Upper lobe of right lung (tissue), 1 donor: Measurements from ENCODE around the gene CECR2. TPM values are rescaled to one million over a fixed set of nuclear protein-coding genes. Genes with fewer than 3 reads are reported as not detected.

Experiments
- ATAC-seq: fragments of 200-7000 bp; cut with Tn5 transposase; one replicate; pipeline ENCODE4 v1.9.1; 2020; ENCODE audit warnings: mild to moderate bottlenecking, moderate library complexity
- DNase-seq: peaks from one replicate; pipeline ENCODE4 v3.0.0-alpha.2; 2020
- H3K27ac ChIP-seq: fragments of 200-600 bp; one replicate; pipeline ENCODE4 v1.8.0; 2022
- H3K27me3 ChIP-seq: fragments of 200-600 bp; one replicate; pipeline ENCODE4 v1.8.0; 2022; ENCODE audit warnings: mild to moderate bottlenecking
- H3K36me3 ChIP-seq: fragments of 200-600 bp; one replicate; pipeline ENCODE4 v1.8.0; 2022
- H3K4me1 ChIP-seq: fragments of 200-600 bp; one replicate; pipeline ENCODE4 v1.8.0; 2022
- H3K4me3 ChIP-seq: fragments of 200-600 bp; one replicate; pipeline ENCODE4 v1.8.0; 2022; ENCODE audit warnings: mild to moderate bottlenecking
- H3K9me3 ChIP-seq: fragments of 200-600 bp; one replicate; pipeline ENCODE4 v1.8.0; 2022
- CTCF ChIP-seq: fragments of 200-600 bp; IDR thresholded peaks from one replicate; pipeline ENCODE4 v1.8.0; 2022; ENCODE audit warnings: antibody characterized with exemption
- intact Hi-C: fragments of 100-400 bp; cut with DNase I; formaldehyde crosslinking; loops from one replicate; pipeline ENCODE4 v1.11.0; 2022
- total RNA-seq: library from RNA; stranded (reverse); fragmentation: NEBNext Ultra II Directional; extraction: Animal tissue kit (Norgen Biotek cat#: 25700); gene quantifications from one replicate; pipeline ENCODE4 v1.2.1, GENCODE V29; 2021
- donor health status: DM: no; HTN: yes; CAD: no; lungs with severe emphysema.

Gene CECR2
- total RNA-seq, 1 donor from 2014 or later: 7.2 TPM

- ATAC-seq: peak; percentile 75
- TF ChIP-seq CTCF: no peak
- Histone ChIP-seq H3K27ac (no peak overlapping the region), H3K9me3 (no peaks in the 10 kb centered on the region), H3K4me3 (no peak overlapping the region), H3K27me3 (no peaks in the 10 kb centered on the region), H3K36me3 (no peaks in the 10 kb centered on the region), H3K4me1 (no peaks in the 10 kb centered on the region)
- DNase-seq: no peak
- intact Hi-C loops: no loop called here
These were observed 12.1 kb downstream of the CECR2 start for GRCh38 chr22:17381192-17381913.

- intact Hi-C loops: no loop called here
- no peak for TF ChIP-seq CTCF
- DNase-seq: no peak
- no peak overlapping the region for H3K4me3 ChIP-seq
- H3K9me3 ChIP-seq: no peaks in the 10 kb centered on the region
- no peaks in the 10 kb centered on the region for H3K4me1 ChIP-seq
- no peak overlapping the region for H3K27ac ChIP-seq
- no peaks in the 10 kb centered on the region for H3K36me3 ChIP-seq
- no peak for ATAC-seq
- no peaks in the 10 kb centered on the region for H3K27me3 ChIP-seq
These were observed 15.5 kb downstream of the CECR2 start for GRCh38 chr22:17384612-17385330.

- no peak for ATAC-seq
- no peak for DNase-seq
- no peaks in the 10 kb centered on the region for H3K36me3 ChIP-seq
- no peaks in the 10 kb centered on the region for H3K4me1 ChIP-seq
- intact Hi-C loops: no loop called here
- H3K4me3 ChIP-seq: no peak overlapping the region
- no peak for TF ChIP-seq CTCF
- no peak overlapping the region for H3K27ac ChIP-seq
- no peaks in the 10 kb centered on the region for H3K9me3 ChIP-seq
- H3K27me3 ChIP-seq: no peaks in the 10 kb centered on the region
These were observed 18.1 kb downstream of the CECR2 start for GRCh38 chr22:17387356-17387755.

GRCh38 chr22:17388235-17388634 is 19.0 kb downstream of the CECR2 start:
- no peak for ATAC-seq
- no peak overlapping the region for H3K4me3 ChIP-seq
- H3K36me3 ChIP-seq: no peaks in the 10 kb centered on the region
- TF ChIP-seq CTCF: no peak
- intact Hi-C loops: no loop called here
- DNase-seq: no peak
- H3K27me3 ChIP-seq: no peaks in the 10 kb centered on the region
- no peaks in the 10 kb centered on the region for H3K4me1 ChIP-seq
- no peaks in the 10 kb centered on the region for H3K9me3 ChIP-seq
- H3K27ac ChIP-seq: no peak overlapping the region

GRCh38 chr22:17390087-17390486 is 20.8 kb downstream of the CECR2 start:
- intact Hi-C loops: no loop called here
- DNase-seq (no peak), ATAC-seq (peak; percentile 50)
- Histone ChIP-seq H3K9me3 (no peaks in the 10 kb centered on the region), H3K4me3 (no peak overlapping the region), H3K27me3 (no peaks in the 10 kb centered on the region), H3K4me1 (no peaks in the 10 kb centered on the region), H3K27ac (no peak overlapping the region), H3K36me3 (no peaks in the 10 kb centered on the region)
- no peak for TF ChIP-seq CTCF
